HG02970 (cell line): ENCODE results near the gene HOXB6.

Experiments used
- ATAC-seq: cut with Tn5 transposase; IDR thresholded peaks from one replicate; pipeline ENCODE4 v1.9.1; 2021; ENCODE audit warnings: mild to moderate bottlenecking, moderate library complexity, moderate number of reproducible peaks; ENCODE audit not compliant: unreplicated experiment, low FRiP score

Gene HOXB6

DNA sequence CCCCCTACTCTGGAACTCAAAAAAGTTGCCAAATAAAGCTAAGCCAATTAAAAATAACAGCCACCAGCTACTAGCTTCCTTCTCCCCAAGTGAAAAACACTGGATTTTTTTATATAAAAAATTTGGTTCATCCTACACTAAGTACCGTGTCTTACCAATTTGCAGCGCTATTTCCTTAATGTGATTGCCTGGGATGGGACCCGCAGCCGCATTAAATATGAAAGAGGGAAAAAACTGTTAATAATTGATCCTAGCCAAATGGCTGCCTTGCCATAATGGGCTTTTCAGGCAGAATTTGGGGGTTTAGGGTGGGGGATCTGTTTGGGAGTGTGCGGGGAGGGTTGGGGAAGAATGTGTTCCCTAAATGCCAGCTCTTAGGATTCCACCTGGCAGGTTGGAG is 19.3 kb upstream of the HOXB6 start:
- no peak for ATAC-seq

GRCh38 chr17:48623583-48623982 is 18.8 kb upstream of the HOXB6 start:
- no peak for ATAC-seq

DNA sequence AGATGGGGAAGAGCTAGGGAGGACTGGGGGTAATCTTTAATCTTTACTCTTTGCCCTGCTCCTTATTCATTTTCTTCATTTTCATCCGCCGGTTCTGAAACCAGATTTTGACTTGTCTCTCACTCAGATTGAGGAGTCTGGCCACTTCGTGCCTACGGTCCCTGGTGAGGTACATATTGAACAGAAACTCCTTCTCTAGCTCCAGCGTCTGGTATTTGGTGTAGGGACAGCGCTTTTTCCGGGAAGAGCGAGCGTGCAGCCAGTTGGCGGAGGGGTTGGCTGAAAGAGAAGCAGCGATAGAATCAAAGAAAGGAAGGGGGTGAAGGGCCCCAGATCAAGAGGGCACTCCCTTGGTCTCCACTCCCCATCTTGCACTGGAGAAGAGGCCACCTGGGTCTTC is 18.1 kb upstream of the HOXB6 start:
- no peak for ATAC-seq

- ATAC-seq, result no peak
Observed at GRCh38 chr17:48621410-48622392, 16.9 kb upstream of the HOXB6 start.

GRCh38 chr17:48620461-48621139 is 15.8 kb upstream of the HOXB6 start:
- no peak for ATAC-seq

- ATAC-seq, result no peak
Observed at GRCh38 chr17:48619826-48620449, 15.2 kb upstream of the HOXB6 start.

- no peak for ATAC-seq
Observed at GRCh38 chr17:48618256-48618896, 13.6 kb upstream of the HOXB6 start.

GRCh38 chr17:48617471-48618255 is 12.9 kb upstream of the HOXB6 start:
- ATAC-seq, result no peak

GRCh38 chr17:48616717-48617470 is 12.1 kb upstream of the HOXB6 start:
- ATAC-seq, result no peak

DNA sequence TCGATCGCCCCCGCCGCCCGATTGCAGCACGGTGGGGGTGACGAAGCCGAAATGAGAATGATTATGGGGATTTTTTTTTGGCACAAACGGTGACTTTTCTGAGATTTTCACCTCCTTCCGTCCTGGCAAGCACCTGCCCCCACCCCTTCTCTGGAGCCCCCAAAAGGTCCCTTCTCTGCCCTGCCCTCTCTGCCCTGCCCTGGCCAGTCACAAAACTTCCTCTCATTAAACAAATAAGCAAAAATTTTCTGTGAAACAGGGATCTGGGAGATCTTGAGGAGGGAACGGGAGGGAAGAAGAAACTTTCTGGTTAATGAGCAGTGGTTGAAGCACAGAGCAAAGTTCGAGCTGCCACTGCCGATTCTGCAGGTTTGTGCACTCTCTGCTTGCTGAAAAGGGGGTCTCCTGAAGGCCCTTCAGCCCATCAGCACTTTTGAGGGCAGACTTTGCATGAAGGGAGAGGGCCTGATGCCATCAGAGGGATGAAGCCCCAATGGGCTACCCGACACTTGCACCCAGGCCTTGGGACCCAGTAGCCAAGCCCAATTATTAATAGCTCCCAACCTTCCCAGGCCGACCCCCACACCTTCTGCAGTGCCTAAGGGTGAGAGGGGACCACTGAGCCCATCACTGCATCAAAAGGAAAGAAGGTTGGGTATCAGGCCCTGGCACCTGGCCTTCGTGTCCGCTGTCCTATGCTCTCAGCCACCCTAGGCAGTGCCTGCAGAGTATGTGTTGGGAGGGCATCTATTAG is 11.4 kb upstream of the HOXB6 start:
- no peak for ATAC-seq

DNA sequence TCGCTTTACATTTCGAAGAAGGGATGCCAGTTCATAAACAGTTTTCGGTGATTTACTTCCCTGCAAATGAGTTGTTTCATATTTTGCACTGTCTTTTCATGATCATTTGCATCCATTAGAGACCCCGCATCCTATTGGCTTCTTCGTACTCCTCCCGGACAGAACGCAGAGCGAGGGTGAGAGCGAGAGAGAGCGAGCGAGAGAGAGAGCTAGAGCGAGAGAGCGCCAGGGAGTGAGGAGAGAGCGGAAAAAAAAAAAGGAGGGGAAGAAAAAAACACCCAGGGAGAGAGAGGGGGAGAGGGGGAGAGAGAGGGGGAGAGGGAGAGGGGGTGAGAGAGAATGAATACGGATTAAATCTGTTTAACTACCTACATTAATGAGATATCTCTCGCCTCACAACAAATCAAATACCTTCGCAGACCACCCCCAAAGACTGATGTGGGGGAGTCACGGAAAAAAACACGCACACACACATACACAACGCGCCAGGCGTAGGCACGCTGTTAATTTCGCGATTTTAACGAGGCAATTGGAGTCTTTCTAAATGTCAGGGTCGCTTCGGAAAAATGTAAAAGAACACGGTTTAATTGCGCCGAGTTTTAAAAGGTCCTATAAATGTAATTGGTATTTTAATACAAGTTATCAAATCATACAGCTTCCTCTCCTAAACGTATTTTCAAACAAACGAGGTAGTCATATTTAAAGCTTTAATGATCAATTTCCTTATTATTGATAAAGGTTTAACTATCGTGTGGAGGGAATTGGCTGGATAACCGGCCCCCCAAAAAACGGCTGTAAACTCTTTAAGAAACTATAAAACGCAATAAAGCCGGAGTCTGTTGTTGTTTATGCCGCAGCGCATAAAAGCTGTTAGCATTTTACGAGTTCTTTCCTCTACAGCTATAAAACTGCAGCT is 10.5 kb upstream of the HOXB6 start, which contains the start of gene HOXB8:
HOXB8 (minus strand) TSS at position 246 of the 916 bp plus-strand sequence. CDS start 588 bp downstream, outside the sequence.
- no peak for ATAC-seq

DNA sequence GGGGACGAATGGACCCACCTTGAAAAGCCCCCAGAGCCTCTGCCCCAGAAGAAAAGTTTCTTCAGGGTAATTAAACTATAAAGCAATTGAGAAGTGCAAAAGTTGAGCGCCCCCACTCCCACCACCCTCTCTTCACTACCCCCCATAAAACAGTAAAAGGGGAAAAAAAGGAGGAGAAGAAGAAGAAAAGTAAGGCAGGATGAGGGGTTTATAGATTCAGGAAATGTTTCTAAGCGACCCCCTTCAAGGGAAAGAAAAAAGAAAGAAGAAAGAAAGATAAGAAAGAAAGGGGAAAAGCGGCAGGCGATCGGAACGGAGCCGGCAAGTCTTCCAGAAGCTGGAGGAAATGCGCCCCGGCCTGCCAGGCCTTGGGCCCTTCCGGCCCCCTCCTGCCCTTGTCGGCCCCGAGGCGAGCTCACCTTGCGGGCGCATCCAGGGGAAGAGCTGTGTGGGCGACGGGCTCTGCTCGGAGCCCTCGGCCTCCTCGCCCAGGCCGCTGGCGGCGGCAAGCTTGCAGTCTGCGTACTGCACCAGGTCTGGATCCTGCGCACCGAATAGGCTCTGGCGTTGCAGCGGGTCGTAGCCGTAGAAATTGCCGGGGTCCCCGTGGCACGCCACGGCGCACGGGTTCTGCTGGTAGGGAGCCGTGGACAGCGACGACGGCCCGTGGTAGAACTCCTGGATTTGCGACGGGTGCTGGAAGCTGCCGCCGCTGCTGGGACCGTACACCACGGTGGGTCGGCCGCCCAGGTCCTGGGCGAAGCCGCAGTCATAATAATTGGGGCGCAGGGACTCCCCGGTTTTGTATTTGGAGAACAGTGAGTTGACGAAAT is 9.3 kb upstream of the HOXB6 start:
- ATAC-seq, result no peak

- ATAC-seq, result no peak
Observed at GRCh38 chr17:48612854-48613691, 8.3 kb upstream of the HOXB6 start.

DNA sequence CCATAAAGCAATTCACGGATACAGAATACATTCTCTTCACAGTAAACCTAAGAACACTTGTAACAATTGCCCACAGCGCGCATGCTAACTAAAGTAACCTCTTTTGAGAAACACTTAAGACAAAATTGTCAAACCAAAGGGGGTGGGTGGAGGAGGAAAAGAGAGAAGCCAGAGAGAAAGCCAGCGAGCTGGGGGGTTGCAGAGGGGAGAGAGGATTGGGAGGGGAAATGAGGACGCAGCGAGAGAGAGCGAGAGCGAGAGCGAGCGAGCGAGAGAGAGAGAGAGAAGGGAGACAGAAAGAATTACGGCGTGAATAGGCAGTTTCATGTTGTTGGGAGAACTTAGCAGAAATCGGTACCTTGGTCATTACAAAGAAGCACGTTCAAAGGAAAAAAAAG is 7.7 kb upstream of the HOXB6 start:
- no peak for ATAC-seq

DNA sequence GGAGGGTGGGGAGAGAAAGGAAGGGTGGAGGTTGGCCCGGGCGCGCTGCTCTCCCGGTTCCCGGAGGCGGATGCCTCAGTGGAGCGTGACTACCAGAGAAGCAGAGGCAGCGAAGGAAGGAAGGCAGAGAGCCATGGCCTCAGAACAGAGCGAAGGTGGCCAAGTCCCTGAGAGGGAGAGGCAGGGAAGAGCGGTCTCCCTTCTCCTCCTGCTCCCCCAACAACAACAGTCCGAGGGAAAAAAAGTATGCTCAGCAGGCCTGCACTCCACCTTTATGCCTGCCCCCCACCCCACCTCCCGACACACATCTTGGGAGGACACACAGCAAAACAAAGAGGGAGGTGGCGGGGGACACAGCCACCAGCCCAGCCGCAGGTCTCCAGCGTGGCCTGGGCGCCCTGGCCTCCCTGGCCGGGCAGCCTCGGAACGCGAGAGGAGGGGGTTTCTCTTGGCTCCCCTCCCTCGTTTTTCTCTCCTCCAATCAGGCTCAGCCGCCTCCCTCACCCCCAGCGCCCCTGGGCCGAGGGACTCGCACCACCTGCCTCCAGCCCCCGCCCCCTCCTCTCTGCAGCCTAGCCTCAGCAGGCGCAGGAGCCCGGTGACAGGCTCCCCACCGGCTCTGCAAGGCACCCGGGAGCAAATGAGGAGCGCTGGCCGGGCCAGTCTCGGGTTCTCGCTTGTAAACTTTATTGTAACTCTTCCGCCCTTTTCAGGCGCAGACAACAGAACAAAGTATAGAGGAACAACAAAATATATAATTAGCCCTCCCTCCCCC is 7.1 kb upstream of the HOXB6 start:
- no peak for ATAC-seq
